Left lung (tissue), 10 donors: Measurements from ENCODE around the gene CD93. TPM values are rescaled to one million over a fixed set of nuclear protein-coding genes. Genes with fewer than 3 reads are reported as not detected.

Experiments used
- ATAC-seq: fragments of 200-7000 bp; cut with Tn5 transposase; one replicate; pipeline ENCODE4 v1.9.1; 2020; ENCODE audit warnings: moderate library complexity
- DNase-seq, 4 donors: peaks; one replicate each; pipeline ENCODE4 v3.0.0-alpha.2; 2013 to 2020
- H3K27ac ChIP-seq, 2 donors: fragments of 200-600 bp; sonication (generic) in 1 of 2; one replicate each; pipeline versions ENCODE4 v1.5.0 to v1.8.0; 2020 to 2021
- H3K27me3 ChIP-seq, 2 donors: fragments of 200-600 bp; sonication (generic) in 1 of 2; one replicate each; pipeline versions ENCODE4 v1.5.0 to v1.8.0; 2020 to 2021
- H3K36me3 ChIP-seq, 2 donors: fragments of 200-600 bp; sonication (generic) in 1 of 2; one replicate each; pipeline versions ENCODE4 v1.5.0 to v1.8.0; 2020 to 2021
- H3K4me1 ChIP-seq, 2 donors: fragments of 200-600 bp; one replicate each; pipeline ENCODE4 v1.8.0; 2021
- H3K4me3 ChIP-seq, 2 donors: fragments of 200-600 bp; sonication (generic) in 1 of 2; one replicate each; pipeline versions ENCODE4 v1.5.0 to v1.8.0; 2020 to 2021; ENCODE audit warnings: mild to moderate bottlenecking in 1 of 2
- H3K9me3 ChIP-seq, 2 donors: fragments of 200-600 bp; sonication (generic) in 1 of 2; one replicate each; pipeline versions ENCODE4 v1.5.0 to v1.8.0; 2020 to 2021
- CTCF ChIP-seq, 2 donors: fragments of 200-600 bp; sonication (generic) in 1 of 2; IDR thresholded peaks; one replicate each; pipeline versions ENCODE4 v1.5.0 to v1.8.0; 2021; ENCODE audit warnings: antibody characterized with exemption in 2 of 2
- intact Hi-C, 2 donors: fragments of 100-400 bp; cut with DNase I; formaldehyde crosslinking; loops; one replicate each; pipeline versions ENCODE4 v1.11.2 to v1.14.2; 2022
- polyA plus RNA-seq, 6 donors: library from polyadenylated mRNA; unstranded; fragments of 120-200 nt; gene quantifications; one replicate each; pipeline ENCODE4 v1.2.1, GENCODE V29; 2013; ENCODE audit not compliant: insufficient read length in 6 of 6
- total RNA-seq, 2 donors: library from RNA; stranded (reverse); fragmentation: NEBNext Ultra II Directional; extraction: Animal tissue kit (Norgen Biotek cat#: 25700); gene quantifications; one replicate each; pipeline ENCODE4 v1.2.1, GENCODE V29; 2021
- donor health status: DM: no; HTN: yes; CAD: no.
- donor health status: DM: no; HTN: no; CAD: no.

Gene CD93
- total and polyA plus RNA-seq, 8 donors: 71.2 to 221 (median 180) TPM

- Histone ChIP-seq H3K4me1 (peaks cover 0 to 64% of the 10 kb centered on the region in 2 donors), H3K27ac (no peak overlapping the region), H3K9me3 (no peaks in the 10 kb centered on the region), H3K36me3 (peaks cover 0 to 4% of the 10 kb centered on the region in 2 donors), H3K27me3 (no peaks in the 10 kb centered on the region), H3K4me3 (no peak overlapping the region)
- no peak for TF ChIP-seq CTCF (IDR thresholded peaks at IDR 0.05)
- DNase-seq (no peak), ATAC-seq (no peak)
- intact Hi-C loops: no loop called here
Measured at GRCh38 chr20:23079016-23079351, 7.1 kb downstream of the CD93 start.

- no peaks in the 10 kb centered on the region for H3K9me3 ChIP-seq
- intact Hi-C loops: no loop called here
- DNase-seq (no peak), ATAC-seq (no peak)
- TF ChIP-seq CTCF (IDR thresholded peaks at IDR 0.05): no peak
- H3K27me3 ChIP-seq: no peaks in the 10 kb centered on the region
- H3K27ac ChIP-seq: no peak overlapping the region
- no peak overlapping the region for H3K4me3 ChIP-seq
- H3K36me3 ChIP-seq: peaks cover 0 to 4% of the 10 kb centered on the region in 2 donors
- peaks cover 0 to 59% of the 10 kb centered on the region in 2 donors for H3K4me1 ChIP-seq
Measured at GRCh38 chr20:23078351-23079015, 7.6 kb downstream of the CD93 start.

- Histone ChIP-seq H3K9me3 (no peaks in the 10 kb centered on the region), H3K27me3 (no peaks in the 10 kb centered on the region), H3K4me3 (no peak overlapping the region), H3K27ac (no peak overlapping the region), H3K4me1 (peaks cover 0 to 47% of the 10 kb centered on the region in 2 donors), H3K36me3 (peaks cover 0 to 4% of the 10 kb centered on the region in 2 donors)
- TF ChIP-seq CTCF (IDR thresholded peaks at IDR 0.05): no peak
- intact Hi-C loops: no loop called here
- DNase-seq (no peak), ATAC-seq (no peak)
Measured at GRCh38 chr20:23077277-23077676, 8.8 kb downstream of the CD93 start.

GRCh38 chr20:23074052-23074451 lies 12.1 kb downstream of the CD93 start:
- Histone ChIP-seq H3K36me3 (no peaks in the 10 kb centered on the region), H3K27me3 (no peaks in the 10 kb centered on the region), H3K4me1 (peaks cover 0 to 15% of the 10 kb centered on the region in 2 donors), H3K27ac (no peak overlapping the region), H3K9me3 (no peaks in the 10 kb centered on the region), H3K4me3 (no peak overlapping the region)
- no peak for ATAC-seq
- DNase-seq: no peak
- TF ChIP-seq CTCF (IDR thresholded peaks at IDR 0.05): no peak
- intact Hi-C loops: no loop called here

- no peak for TF ChIP-seq CTCF (IDR thresholded peaks at IDR 0.05)
- H3K4me1 ChIP-seq: peaks cover 0 to 5% of the 10 kb centered on the region in 2 donors
- H3K4me3 ChIP-seq: no peak overlapping the region
- no peak for ATAC-seq
- H3K27ac ChIP-seq: no peak overlapping the region
- intact Hi-C loops: no loop called here
- no peak for DNase-seq
- no peaks in the 10 kb centered on the region for H3K36me3 ChIP-seq
- no peaks in the 10 kb centered on the region for H3K9me3 ChIP-seq
- H3K27me3 ChIP-seq: no peaks in the 10 kb centered on the region
Measured at GRCh38 chr20:23072892-23073586, 13.1 kb downstream of the CD93 start.
